Body of pancreas (tissue), 4 donors: ENCODE data around the gene WHRN. TPM values are rescaled to one million over a fixed set of nuclear protein-coding genes. Genes with fewer than 3 reads are reported as not detected.

ENCODE experiments used
- ATAC-seq: fragments of 150-250 bp; one replicate; pipeline ENCODE4 v1.9.1; 2016
- DNase-seq, 4 donors: peaks; one replicate each; pipeline ENCODE4 v3.0.0-alpha.2; 2019
- H3K27ac ChIP-seq, 4 donors: fragments of 200-600 bp; sonication (generic); 1 replicate in 3 of 4; 2 replicates in 1 of 4; pipeline versions ENCODE4 v1.5.1 to v1.6.1; 2016 to 2019; ENCODE audit warnings: mild to moderate bottlenecking in 1 of 4, mixed read lengths in 1 of 4, moderate library complexity in 1 of 4
- H3K27me3 ChIP-seq, 2 donors: fragments of 200-600 bp; sonication (generic); one replicate each; pipeline ENCODE4 v1.6.0; 2016; ENCODE audit warnings: mild to moderate bottlenecking in 1 of 2
- H3K36me3 ChIP-seq, 2 donors: fragments of 200-600 bp; sonication (generic); replicated peaks in 1 of 2; 2 replicates each; pipeline ENCODE4 v1.5.1; 2016; ENCODE audit warnings: low read depth in 2 of 2; ENCODE audit not compliant: insufficient read depth in 1 of 2
- H3K4me1 ChIP-seq: fragments of 200-600 bp; sonication (generic); one replicate; pipeline ENCODE4 v1.6.0; 2016
- H3K4me3 ChIP-seq, 2 donors: fragments of 200-600 bp; sonication (generic); 1 replicate in 1 of 2; 2 replicates in 1 of 2; pipeline ENCODE4 v1.5.1; 2016 to 2019
- H3K9me3 ChIP-seq, 3 donors: fragments of 200-600 bp; sonication (generic); 1 replicate in 2 of 3; 2 replicates in 1 of 3; pipeline ENCODE4 v1.5.1; 2016
- CTCF ChIP-seq, 7 experiments: fragments of 450-650 bp in 4 of 7; fragments of 200-600 bp in 3 of 7; sonication (generic) in 3 of 7; IDR thresholded peaks; one replicate each; pipeline ENCODE4 v1.5.1; 2016 to 2019; ENCODE audit warnings: antibody characterized with exemption in 7 of 7
- POLR2A ChIP-seq, 3 donors: fragments of 450-650 bp; IDR thresholded peaks; one replicate each; pipeline ENCODE4 v1.6.1; 2016; ENCODE audit warnings: antibody characterized with exemption in 3 of 3, mild to moderate bottlenecking in 2 of 3
- WGBS, 2 donors: methylation state at CpG; one replicate each; pipeline ENCODE4 v1.1.5; 2017; 5-methylcytosine and 5-hydroxymethylcytosine counted together
- intact Hi-C: fragments of 100-400 bp; cut with DNase I; formaldehyde crosslinking; loops from one replicate; pipeline ENCODE4 v1.15.1; 2023
- total RNA-seq, 2 donors: library from RNA; depleted of rRNA; stranded (reverse); fragments of >200 nt; gene quantifications; one replicate each; pipeline ENCODE4 v1.1.0, GENCODE V29; 2016

The WHRN gene
- total RNA-seq, 2 donors from 2014 or later = 13.5 to 15.6 TPM

- Histone ChIP-seq H3K27me3 (no peaks in the 10 kb centered on the region), H3K36me3 (no peaks in the 10 kb centered on the region), H3K4me3 (no peak overlapping the region), H3K27ac (no peak overlapping the region), H3K4me1 (peaks cover 34% of the 10 kb centered on the region), H3K9me3 (no peaks in the 10 kb centered on the region)
- DNase-seq = no peak
- whole genome bisulfite sequencing, 2 donors = 77 to 83% methylated on average over 9 of the region's 9 CpGs
- ATAC-seq = no peak
- intact Hi-C loops = no loop called here
- TF ChIP-seq CTCF (IDR thresholded peaks at IDR 0.05) (no peak), POLR2A (IDR thresholded peaks at IDR 0.05) (no peak)
Observed at GRCh38 chr9:114499941-114500696, 5.2 kb downstream of the WHRN start.

GRCh38 chr9:114499528-114499927 is 5.7 kb downstream of the WHRN start:
- H3K4me3 ChIP-seq = no peak overlapping the region
- H3K27ac ChIP-seq = no peak overlapping the region
- H3K4me1 ChIP-seq = peaks cover 30% of the 10 kb centered on the region
- 87 to 89% methylated on average over 9 of the region's 9 CpGs for WGBS, 2 donors
- no peak for ATAC-seq
- no peaks in the 10 kb centered on the region for H3K36me3 ChIP-seq
- no peaks in the 10 kb centered on the region for H3K27me3 ChIP-seq
- DNase-seq = no peak
- no peak for TF ChIP-seq POLR2A (IDR thresholded peaks at IDR 0.05)
- no peak for TF ChIP-seq CTCF (IDR thresholded peaks at IDR 0.05)
- H3K9me3 ChIP-seq = no peaks in the 10 kb centered on the region
- intact Hi-C loops = no loop called here

- Histone ChIP-seq H3K36me3 (no peaks in the 10 kb centered on the region), H3K27me3 (no peaks in the 10 kb centered on the region), H3K4me1 (peaks cover 22% of the 10 kb centered on the region), H3K4me3 (no peak overlapping the region), H3K9me3 (no peaks in the 10 kb centered on the region), H3K27ac (no peak overlapping the region)
- TF ChIP-seq POLR2A (IDR thresholded peaks at IDR 0.05) = no peak
- TF ChIP-seq CTCF (IDR thresholded peaks at IDR 0.05) = no peak
- ATAC-seq (no peak), DNase-seq (no peak)
- intact Hi-C loops = no loop called here
- 79 to 90% methylated on average over 7 of the region's 7 CpGs for WGBS, 2 donors
Observed at GRCh38 chr9:114497727-114498382, 7.4 kb downstream of the WHRN start.

GRCh38 chr9:114497236-114497635 is 8.0 kb downstream of the WHRN start:
- DNase-seq = no peak
- H3K9me3 ChIP-seq = no peaks in the 10 kb centered on the region
- no peak overlapping the region for H3K27ac ChIP-seq
- H3K36me3 ChIP-seq = no peaks in the 10 kb centered on the region
- no peaks in the 10 kb centered on the region for H3K27me3 ChIP-seq
- no peak overlapping the region for H3K4me3 ChIP-seq
- intact Hi-C loops = no loop called here
- TF ChIP-seq POLR2A (IDR thresholded peaks at IDR 0.05) (no peak), CTCF (IDR thresholded peaks at IDR 0.05) (no peak)
- H3K4me1 ChIP-seq = peaks cover 15% of the 10 kb centered on the region
- 43 to 44% methylated on average over 2 of the region's 2 CpGs for WGBS, 2 donors
- no peak for ATAC-seq
